GM21529 (cell line): ENCODE results near the gene PANK4.

ENCODE experiments used
- ATAC-seq: cut with Tn5 transposase; IDR thresholded peaks from one replicate; pipeline ENCODE4 v1.9.1; 2021; ENCODE audit not compliant: unreplicated experiment

The PANK4 gene

DNA sequence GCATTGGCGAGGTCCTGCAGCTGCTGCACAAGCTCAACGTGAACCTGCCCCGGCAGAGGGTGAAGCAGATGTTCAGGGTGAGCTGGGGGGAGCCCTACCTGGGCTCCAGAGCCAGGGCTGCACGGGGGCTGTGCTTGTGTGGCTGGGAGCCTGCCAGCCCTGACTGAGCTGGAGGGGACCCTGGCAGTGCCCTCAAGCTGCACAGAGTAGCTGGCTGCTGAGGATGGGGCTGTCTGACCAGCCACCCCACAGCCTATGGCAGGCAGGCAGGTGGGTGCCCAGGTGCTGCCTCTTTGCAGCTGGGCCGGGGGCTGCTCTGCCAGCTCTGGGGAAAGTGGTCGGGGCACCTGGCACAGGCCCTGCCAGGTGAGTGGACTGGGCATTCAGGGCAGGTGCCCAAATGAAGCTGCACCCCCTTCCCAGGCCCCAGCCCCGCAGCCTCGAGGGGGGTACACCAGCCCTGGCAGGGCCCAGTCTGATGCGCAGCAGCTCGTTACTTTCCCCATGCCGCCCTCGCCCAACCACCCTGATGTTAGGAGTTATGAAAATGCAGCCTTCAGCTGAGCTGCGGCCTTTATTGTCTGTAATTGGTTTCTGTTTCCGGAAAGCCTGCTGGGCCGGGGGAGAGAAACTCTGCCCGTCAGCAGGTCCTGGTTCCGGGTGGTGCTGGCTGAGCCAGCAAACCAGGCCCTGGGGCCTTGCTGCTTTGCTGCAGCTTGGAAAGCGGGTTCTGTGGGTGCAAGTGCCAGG is 46.0 kb downstream of the PANK4 start:
- no peak for ATAC-seq

DNA sequence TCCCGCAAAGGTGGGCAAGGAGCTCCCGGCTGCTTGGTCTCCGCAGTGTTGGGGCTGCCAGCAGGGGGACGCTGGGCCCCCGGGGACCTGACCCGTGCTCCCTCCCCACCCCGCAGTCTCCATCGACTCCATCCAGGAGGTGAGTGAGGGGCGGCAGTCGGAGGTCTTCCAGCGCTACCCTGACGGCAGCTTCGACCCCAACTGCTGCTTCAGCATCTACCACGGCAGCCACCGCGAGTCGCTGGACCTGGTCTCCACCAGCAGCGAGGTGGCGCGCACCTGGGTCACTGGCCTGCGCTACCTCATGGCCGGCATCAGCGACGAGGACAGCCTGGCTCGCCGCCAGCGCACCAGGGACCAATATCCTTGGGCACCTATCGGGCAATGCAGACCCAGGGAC is 46.8 kb downstream of the PANK4 start:
- no peak for ATAC-seq

DNA sequence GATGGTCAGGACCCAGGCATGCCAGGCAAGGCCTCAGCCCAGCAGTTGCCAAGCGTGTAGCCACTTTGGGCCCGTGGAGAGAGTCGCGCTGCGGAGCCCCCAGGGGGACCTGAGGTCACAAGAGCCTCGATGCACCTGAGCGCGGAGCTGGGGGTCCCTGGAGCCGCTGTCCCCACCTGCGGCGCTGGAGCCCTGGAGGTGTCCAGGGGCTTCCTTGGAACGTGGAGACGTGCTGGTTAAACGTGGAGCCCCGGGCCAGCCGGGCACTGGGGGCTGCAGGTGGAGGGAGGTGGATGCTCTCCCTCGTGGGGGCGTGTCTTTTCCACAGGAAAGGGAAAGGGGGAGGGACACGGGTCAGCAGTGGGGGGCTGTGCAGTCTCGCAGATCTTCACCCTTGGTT is 47.2 kb downstream of the PANK4 start:
- no peak for ATAC-seq

DNA sequence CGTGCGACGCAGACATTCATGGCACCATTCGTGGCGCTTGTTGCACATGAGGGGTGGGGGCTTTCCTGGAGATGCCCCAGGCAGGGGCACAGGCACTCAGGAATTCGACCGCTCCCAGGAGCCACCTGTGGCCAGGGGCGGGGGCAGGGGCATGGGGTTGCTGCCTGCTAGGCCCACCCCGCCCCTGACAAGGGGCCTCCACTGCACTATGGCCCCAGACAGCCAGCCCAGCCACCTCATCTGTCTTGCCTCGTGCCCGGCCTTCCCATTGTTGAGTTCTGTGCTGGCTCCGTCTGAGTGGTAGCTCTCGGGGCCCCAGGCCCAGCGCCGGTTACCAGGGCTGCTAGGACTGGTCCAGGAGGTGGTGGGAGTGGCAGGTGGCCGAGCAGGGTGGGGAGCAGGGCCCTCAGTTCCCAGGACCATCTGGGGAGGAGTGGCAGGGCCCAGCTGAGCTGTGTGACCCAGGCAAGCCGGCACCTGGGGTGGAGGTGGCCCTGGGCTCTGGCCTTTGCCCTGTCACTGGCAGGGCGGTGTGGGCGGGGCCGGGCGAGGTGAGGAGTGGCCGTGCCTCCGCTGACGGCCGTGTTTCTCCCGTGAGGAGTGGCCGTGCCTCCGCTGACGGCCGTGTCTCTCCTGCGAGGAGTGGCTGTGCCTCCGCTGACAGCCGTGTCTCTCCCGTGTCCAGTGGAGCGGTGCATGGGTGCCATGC is 48.5 kb downstream of the PANK4 start:
- ATAC-seq, result no peak

DNA sequence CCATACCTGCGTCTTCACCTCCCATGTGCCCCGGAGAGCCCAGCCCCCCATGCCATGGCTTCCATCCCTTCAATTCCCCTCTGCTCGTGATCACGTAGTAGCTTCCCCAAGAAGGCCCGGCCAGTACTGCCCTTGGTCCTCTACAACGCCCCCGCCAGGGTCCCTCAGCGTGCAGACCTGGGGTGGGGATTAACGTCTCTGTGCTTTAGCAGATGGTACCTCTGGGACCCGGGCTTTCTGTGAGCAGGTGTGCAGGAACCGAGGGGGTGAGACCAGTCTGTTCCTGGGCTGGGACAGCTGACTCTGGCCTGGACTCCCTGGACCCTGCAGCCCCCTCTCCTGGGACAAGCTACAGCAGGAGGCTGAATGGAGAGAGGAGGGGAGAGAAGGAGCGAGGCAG is 49.1 kb downstream of the PANK4 start:
- no peak for ATAC-seq

DNA sequence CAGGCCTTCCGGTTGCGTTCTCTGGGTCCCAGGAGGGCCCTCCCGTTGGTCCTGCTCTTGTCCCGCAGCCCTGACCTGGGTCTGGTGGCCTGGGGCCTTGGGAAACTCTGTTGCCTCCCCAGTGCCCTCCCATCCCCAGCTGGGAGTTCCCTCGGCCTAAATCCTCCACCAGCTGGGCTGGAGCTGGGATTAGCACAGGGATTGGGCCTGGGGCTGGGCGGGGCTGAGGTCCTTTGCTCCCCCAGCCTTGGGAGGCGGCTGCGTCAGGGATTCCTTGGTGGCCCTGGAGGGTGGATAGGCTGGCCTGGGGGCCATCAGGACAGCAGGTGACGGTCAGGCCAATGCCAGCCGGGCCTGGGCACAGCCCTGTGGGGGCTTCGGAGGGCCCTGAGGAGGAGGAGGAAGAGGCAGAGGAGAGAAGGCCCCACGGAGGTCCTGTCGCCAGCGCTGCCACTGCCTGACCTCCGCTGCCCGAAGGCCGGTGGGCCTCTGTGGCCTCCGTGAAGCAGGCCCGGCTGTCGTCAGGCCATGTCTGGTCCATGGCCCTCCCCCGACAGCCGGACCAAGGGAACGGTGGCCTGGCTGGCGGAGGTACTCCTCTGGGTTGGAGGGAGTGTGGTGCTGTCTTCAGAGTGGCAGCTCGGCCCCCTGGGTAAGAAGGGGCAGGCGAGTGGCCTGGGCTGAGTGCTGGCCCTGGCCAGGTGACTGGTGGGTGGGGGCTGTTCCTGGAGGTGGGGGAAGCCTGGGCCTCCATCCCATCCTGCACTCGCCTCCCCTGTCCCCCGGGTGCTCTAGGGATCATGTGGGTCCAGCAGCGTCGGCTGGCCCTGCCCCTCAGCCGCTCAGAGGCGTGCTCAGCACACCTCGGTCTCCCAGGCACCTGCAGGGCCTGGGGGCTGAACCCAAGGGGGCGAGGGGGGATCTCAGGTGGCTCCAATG is 50.1 kb downstream of the PANK4 start, which contains the start of gene PLCH2:
Gene PLCH2, plus strand, starts transcription at position 229 of the 939 bp plus-strand sequence. Its CDS starts 300 bp downstream, at position 529.
- no peak for ATAC-seq

DNA sequence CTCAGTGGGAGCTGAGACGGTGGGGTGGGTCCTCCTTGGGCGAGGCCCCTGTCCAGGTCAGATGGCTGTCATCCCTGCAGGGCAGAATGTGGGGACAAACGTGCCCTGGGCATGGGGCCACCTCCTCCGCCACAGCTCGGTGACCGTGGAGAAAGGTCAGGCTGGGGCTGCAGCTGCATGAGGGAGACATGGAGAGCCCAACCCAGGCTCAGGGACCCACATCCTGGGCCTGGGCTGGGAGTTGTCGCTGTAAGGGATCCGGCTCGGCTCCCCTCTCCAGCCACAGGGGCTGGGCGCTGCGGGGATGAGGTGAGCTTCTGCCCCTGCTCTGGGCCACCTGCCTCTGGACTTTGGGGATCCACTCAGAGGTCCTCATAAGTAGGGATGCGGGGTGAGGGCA is 50.8 kb downstream of the PANK4 start:
- ATAC-seq, result no peak

DNA sequence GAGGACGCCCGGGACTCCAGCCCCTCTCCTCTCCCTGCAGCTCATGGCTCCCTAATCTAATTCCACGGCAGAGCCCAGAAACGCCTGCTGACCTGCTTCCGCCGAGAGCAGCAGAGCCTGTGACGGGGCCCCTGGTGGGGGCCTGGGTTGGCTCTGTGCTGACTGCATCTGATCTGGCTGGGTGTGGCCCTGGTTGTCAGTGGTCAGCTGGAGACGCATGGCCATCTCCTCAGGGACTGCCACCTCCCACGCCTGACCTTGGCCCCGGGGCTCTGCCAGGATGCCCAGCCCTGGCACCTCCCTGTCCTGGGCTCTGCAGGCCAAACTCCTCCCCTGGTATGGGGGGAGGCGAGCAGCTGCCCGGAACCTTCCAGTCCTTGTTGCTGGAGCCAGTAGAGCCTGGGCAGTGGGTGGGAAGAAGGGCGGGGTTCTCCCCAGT is 51.4 kb downstream of the PANK4 start:
- ATAC-seq, result no peak

DNA sequence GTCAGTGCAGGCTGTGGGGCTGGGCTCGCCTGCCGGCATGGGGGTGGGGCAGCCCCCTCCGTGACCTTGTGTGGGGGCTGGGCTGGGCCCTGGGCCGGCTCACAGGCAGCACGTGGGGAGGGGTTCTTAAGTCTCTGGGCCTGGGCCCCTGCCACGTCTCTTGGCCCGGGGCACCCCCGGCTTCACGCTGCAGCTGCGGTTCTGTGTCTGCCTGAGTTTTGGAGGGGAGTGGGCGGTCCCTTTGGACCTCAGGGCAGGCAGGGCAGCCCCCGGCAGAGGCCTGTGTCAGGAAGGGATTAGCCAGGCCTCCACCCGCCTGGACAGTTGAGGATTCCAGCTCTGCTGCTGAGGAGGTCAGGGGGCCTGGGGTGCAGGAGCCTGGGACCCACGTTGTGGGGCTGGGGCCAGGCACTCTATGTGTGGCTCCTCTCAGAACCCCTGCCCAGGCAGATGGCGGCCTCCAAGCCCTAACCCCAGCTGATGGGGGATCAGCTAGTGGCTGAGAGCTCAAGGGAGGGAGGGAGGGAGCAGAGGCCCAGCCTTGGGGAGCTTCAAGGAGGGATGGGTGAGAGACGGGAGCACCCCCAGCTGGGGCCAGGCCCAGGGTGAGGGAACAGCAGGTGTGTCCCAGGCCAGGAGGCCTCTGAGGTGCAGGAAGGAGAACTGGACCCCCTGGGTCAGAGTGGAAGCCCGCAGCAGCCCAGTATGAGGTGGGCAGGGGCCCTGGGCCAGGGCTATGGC is 52.1 kb downstream of the PANK4 start:
- no peak for ATAC-seq

DNA sequence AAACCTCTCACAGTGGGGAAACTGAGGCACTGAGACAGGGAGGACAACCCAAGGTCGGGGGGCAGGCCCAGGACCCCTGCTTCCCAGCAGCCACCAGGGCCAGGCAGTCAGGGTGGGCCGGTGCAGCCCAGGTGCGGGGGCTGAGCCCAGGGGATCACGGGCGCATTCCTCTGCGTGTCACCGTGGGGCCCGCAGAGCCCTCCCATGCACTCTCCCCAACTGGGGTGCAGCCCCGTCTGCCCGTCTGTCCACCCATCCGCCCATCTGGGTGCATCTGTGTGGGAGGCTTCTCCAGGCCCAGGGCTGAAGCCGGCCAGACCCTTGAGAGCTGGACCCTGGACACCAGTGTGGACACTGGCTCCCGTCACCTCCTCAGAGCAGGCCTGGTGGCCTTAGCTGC is 53.2 kb downstream of the PANK4 start:
- ATAC-seq, result no peak

DNA sequence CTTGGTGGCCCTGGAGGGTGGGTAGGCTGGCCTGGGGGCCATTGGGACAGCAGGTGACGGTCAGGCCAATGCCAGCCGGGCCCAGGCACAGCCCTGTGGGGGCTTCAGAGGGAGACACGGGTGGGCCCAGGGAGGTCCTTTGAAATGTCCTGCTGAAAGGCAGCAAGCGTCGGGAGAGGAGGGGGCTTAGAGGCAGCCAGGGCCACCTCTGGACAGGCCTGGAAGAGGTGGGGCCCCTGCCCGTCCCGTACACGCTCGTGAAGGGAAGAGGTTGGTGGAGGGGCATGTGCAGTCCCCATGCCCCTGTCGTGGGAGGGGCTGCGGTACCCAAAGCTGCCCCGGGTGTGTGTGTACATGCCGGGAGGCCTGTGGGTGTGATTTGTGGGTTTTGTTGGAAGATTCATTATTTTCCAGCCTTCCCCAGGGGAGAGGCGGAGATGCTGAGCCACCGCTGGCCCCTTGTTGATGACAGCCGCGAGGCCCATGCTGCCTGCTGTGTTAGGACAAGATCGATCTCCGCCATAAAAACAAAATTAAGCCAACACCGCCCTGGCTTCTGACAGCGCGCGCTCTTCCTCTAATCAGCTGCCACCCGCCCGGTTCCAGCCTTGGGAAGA is 53.7 kb downstream of the PANK4 start:
- ATAC-seq, result no peak

DNA sequence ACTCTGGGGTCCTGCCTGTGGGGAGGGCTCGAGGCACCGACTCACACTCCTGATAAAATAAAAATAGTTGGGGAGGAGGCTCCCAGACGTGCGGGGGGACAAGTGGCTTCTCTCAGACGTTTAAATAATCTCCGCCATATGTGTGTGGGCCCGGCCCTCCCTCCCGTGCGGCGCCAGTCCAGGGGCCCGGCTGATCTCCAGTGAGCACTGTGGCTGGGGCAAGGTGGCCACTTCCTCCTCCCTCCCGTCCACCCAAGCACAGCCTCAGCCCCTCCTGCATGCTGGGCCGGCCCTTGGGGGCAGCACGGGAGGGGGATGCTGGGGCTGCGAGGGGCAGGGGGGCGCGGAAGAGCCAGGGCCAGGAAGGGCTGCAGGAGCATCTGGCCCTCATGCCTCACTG is 54.3 kb downstream of the PANK4 start:
- ATAC-seq, result no peak

DNA sequence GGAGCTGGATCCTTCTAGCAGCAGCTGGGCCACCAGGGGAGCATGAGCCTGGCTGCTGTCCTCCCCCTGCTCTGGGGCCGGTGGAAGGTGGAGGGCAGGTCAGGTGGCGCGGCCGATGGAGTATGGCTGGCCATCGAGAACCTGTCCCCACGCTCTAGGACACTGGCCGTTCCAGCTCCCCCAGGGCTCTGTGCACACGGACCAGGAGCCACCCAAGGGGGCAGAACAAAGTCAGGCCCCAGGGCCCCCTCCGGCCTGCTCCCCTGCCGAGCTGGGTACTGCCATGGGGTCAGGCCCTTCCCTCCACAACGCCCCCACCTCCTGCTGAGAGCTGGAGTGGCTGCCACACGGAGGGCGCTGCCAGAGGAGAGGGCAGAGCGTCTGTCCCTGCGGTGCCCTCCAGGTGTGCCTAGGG is 54.8 kb downstream of the PANK4 start:
- ATAC-seq, result no peak

DNA sequence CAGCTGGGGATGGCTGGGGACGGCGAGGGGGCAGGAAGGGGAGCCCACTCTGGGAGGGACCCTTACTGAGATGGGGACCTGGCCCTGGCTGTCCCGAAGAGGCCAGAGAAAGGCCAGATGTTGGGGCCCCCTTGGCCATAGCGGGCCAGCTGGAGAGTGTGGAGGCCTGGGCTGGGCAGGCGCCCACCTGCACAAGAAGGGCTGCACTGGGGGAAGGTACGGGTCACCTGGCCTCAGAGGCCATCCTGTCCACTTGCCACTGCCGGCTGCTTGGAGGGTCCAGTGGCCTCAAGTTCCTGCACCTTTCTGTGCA is 55.3 kb downstream of the PANK4 start:
- no peak for ATAC-seq

DNA sequence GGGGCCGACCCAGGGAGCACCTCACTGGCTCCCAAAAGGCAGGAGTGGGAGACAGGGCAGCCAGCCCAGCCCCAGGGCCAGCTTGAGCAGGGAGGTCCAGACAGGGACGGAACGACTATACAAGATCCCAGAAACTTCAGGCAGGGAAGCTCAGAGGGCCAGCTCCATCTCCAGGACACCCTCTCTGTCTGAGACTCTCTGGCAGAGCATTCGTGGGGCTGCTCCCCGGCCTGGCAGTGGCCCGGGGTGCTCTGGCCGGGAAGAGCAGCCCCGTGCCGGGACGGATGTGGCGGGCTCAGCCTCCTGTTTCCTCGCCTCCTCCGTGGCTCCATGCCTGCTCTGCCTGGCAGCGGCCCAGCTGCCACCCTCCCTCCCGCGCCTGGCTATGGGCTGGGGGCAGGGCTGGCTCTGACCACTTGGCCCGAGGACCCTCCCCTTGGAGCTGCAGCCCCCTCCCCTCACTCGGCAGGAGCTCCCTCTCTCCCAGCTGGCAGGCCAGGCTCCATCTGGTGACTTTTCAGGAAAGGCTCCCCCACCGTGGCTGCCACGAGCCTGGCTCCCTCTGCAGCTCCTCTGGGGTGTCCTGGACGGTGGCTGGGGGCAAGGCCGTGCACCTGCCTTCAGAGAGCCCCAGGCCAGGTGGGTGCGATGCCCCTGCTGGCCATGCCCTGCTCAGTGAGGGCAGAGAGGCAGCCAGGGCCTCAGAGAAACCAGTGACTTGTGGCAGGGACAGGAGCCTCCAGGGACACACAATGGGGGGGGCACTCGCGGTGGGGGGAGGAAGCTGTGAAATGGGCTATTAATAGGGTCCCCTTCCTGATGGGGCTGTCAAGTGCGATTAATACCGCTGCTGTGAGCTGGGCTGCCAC is 55.9 kb downstream of the PANK4 start:
- ATAC-seq, result no peak

DNA sequence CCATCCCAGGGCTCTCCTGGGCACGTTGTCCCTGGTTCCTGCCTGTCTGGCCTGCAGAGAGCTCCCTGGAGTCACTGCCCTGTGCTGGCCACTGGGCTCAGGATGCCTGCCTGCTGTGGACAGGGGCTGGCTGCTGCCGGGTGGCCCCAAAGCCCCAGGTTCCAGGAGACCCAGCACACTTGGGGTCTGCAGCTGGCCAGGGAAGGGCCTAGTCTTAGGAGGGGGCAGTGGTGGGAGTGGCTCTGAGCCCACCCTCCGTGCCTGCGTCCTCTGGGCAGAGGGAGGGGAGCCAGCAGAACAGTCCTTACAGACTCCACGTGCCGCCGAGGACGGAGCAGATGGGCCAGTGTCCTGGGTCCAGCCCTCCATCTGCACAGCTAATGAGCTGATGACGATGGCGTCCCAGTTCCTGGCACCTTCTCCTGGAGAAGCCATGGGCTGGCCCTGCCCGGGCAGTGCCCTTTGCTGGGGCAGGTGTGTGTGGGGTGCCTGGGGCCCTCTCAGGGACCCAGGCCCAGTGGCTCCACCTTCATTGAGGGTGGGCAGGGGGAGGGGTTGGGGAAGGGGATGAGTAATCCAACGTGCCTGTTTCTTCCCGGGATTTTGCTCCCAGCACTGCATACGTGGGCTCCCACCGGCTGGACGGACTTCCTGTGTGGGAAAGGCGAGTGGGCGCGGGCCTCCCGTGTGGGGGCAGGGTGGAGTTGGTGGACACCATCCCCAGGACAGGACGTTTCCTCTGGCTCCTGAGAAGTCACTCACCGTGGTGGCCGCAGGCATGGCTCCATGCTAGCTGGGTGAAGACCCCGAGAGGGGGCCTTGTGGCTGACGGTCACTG is 57.1 kb downstream of the PANK4 start:
- ATAC-seq, result no peak

DNA sequence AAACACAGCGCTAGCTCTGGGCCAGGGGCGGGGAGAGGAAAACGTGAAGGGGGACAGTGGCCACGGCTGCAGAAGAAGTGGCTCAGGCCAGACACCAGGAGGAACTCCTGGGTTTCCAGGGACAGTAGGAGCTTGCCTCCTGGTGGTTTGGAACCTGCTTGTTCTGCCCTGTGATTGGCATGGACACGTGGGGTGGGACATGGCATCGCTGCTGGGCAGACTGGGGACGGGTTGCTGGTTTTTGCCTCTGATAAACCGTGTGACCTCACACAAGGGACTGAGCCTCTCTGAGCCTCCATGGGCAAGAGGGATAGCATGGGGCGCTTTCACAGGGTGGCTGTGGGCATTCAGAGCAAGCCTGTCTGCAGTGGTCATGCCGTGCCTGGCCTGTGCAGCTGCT is 57.9 kb downstream of the PANK4 start:
- no peak for ATAC-seq

DNA sequence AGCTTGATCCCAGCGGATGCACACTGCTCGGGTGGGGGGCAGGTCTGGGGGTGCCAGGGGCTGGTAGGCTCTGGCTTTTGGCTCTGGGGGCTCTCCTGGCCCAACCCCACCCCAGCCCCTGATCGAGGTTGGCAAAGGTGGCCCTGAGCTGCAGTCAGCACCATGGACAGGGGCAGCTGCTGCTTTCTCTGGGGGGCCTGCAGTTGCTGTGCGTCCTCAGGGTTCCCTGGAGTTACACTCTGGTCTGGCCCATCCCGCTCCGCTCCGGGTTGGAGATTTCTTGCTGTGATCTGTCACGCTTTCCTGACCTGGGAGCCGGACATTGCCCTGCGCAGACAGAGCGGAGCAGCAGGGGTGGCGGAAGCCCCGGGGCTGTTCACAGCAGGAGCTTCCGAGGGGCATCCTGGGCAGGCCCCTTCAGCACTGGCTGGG is 58.3 kb downstream of the PANK4 start:
- ATAC-seq, result no peak
